Activated CD4-positive, CD25-positive, alpha-beta regulatory T cell (primary cell): Measurements from ENCODE around the gene TET3.

Source experiments
- DNase-seq, 4 experiments: peaks; one replicate each; lab custom pipeline; 2025; lab: John Stamatoyannopoulos, UW

Gene TET3

GRCh38 chr2:73965053-73965452 lies 19.7 kb upstream of the TET3 start:
- no peak for DNase-seq

GRCh38 chr2:73968357-73968937 lies 16.3 kb upstream of the TET3 start:
- no peak for DNase-seq

GRCh38 chr2:73969356-73969755 lies 15.4 kb upstream of the TET3 start:
- DNase-seq: no peak

- no peak for DNase-seq
Measured at GRCh38 chr2:73970141-73970803, 14.4 kb upstream of the TET3 start.

- no peak for DNase-seq
Measured at GRCh38 chr2:73970850-73971471, 13.7 kb upstream of the TET3 start.

- no peak for DNase-seq
Measured at GRCh38 chr2:73971722-73972121, 13.0 kb upstream of the TET3 start.

- no peak for DNase-seq
Measured at GRCh38 chr2:73972846-73973245, 11.9 kb upstream of the TET3 start.

- DNase-seq: no peak
Measured at GRCh38 chr2:73975731-73976130, 9.0 kb upstream of the TET3 start.

GRCh38 chr2:73976803-73977202 lies 7.9 kb upstream of the TET3 start:
- no peak for DNase-seq

- DNase-seq: no peak
Measured at GRCh38 chr2:73977466-73977865, 7.2 kb upstream of the TET3 start.

GRCh38 chr2:73979021-73979420 lies 5.7 kb upstream of the TET3 start:
- DNase-seq: peak in 1 of 4 experiments; percentile 31

- DNase-seq: no peak
Measured at GRCh38 chr2:73979686-73980085, 5.0 kb upstream of the TET3 start.

GRCh38 chr2:73980566-73980965 lies 4.1 kb upstream of the TET3 start:
- no peak for DNase-seq

GRCh38 chr2:73981081-73982001 lies 3.4 kb upstream of the TET3 start:
- DNase-seq: no peak

- DNase-seq: no peak
Measured at GRCh38 chr2:73982140-73982617, 2.5 kb upstream of the TET3 start.

- DNase-seq: no peak
Measured at GRCh38 chr2:73983322-73984202, 1.1 kb upstream of the TET3 start.

GRCh38 chr2:73984922-73985307 lies 205 bp downstream of the TET3 start:
- DNase-seq: peak; percentile 48 to 60 (median 51)

GRCh38 chr2:73985308-73986084 lies 786 bp downstream of the TET3 start:
- peak in 2 of 4 experiments; percentile 29 to 37 for DNase-seq

GRCh38 chr2:73986085-73986681 lies 1.5 kb downstream of the TET3 start:
- DNase-seq: peak in 1 of 4 experiments; percentile 15
